CD14-positive monocyte (primary cell): ENCODE results near the gene TCP11. TPM values are rescaled to one million over a fixed set of nuclear protein-coding genes. Genes with fewer than 3 reads are reported as not detected.
A peak's percentile ranks its signal among the peaks of the same experiment; 100 is the strongest.

Experiments
- DNase-seq, 3 donors: peaks; one replicate each; pipeline ENCODE4 v3.0.0-alpha.2; 2011 to 2022
- H2AFZ ChIP-seq: 2 replicates; pipeline ENCODE4 v1.6.0; 2012; ENCODE audit warnings: mild to moderate bottlenecking, low read depth, low read length, inconsistent platforms; ENCODE audit not compliant: insufficient read depth, poor library complexity, severe bottlenecking
- H3K27ac ChIP-seq, 2 donors: 1 replicate in 1 of 2; 2 replicates in 1 of 2; pipeline ENCODE4 v1.5.1; 2012 to 2013; ENCODE audit warnings: low read length in 2 of 2, control low read depth in 1 of 2, inconsistent platforms in 1 of 2, low read depth in 1 of 2, mild to moderate bottlenecking in 1 of 2
- H3K27me3 ChIP-seq, 2 donors: one replicate each; pipeline versions ENCODE4 v1.6.0 to v1.6.1; 2011 to 2013; ENCODE audit warnings: low read length in 2 of 2; ENCODE audit not compliant: control insufficient read depth in 2 of 2, insufficient read depth in 2 of 2
- H3K36me3 ChIP-seq, 2 donors: replicated peaks in 1 of 2; 1 replicate in 1 of 2; 2 replicates in 1 of 2; pipeline versions ENCODE4 v1.5.1 to v1.6.1; 2012 to 2013; ENCODE audit warnings: low read length in 2 of 2, control low read depth in 1 of 2, inconsistent platforms in 1 of 2, mild to moderate bottlenecking in 1 of 2; ENCODE audit not compliant: insufficient read depth in 2 of 2, control insufficient read depth in 1 of 2
- H3K4me1 ChIP-seq, 2 donors: 1 replicate in 1 of 2; 2 replicates in 1 of 2; pipeline versions ENCODE4 v1.5.1 to v1.6.1; 2012 to 2013; ENCODE audit warnings: low read length in 2 of 2, control low read depth in 1 of 2, inconsistent platforms in 1 of 2, mild to moderate bottlenecking in 1 of 2, moderate library complexity in 1 of 2; ENCODE audit not compliant: insufficient read depth in 2 of 2, control insufficient read depth in 1 of 2
- H3K4me2 ChIP-seq: replicated peaks from 2 replicates; pipeline ENCODE3; 2012; ENCODE audit warnings: low read length, moderate library complexity, mild to moderate bottlenecking; ENCODE audit not compliant: poor library complexity, severe bottlenecking; ENCODE audit errors: extremely low read depth
- H3K4me3 ChIP-seq, 3 experiments: fragments of 200-600 bp in 1 of 3; sonication (generic) in 1 of 3; replicated peaks in 1 of 3; 1 replicate in 2 of 3; 2 replicates in 1 of 3; pipeline ENCODE4 v1.5.1; 2011 to 2013; ENCODE audit warnings: low read length in 3 of 3, mild to moderate bottlenecking in 3 of 3, control low read depth in 2 of 3, low read depth in 2 of 3, inconsistent platforms in 1 of 3, moderate library complexity in 1 of 3
- H3K79me2 ChIP-seq: 2 replicates; pipeline ENCODE4 v1.6.0; 2012; ENCODE audit warnings: mild to moderate bottlenecking, control low read depth, inconsistent platforms, low read length, moderate library complexity; ENCODE audit not compliant: insufficient read depth
- H3K9ac ChIP-seq: 2 replicates; pipeline ENCODE4 v1.6.0; 2017; ENCODE audit warnings: low read length, mild to moderate bottlenecking; ENCODE audit not compliant: insufficient read depth, poor library complexity, severe bottlenecking
- H3K9me3 ChIP-seq, 2 donors: replicated peaks in 1 of 2; 1 replicate in 1 of 2; 2 replicates in 1 of 2; pipeline versions ENCODE4 v1.5.1 to v1.6.1; 2012 to 2013; ENCODE audit warnings: low read length in 2 of 2, control low read depth in 1 of 2; ENCODE audit not compliant: control insufficient read depth in 1 of 2, insufficient read depth in 1 of 2
- H4K20me1 ChIP-seq: 2 replicates; pipeline ENCODE4 v1.6.0; 2012; ENCODE audit warnings: mild to moderate bottlenecking, low read length, control low read depth, moderate library complexity; ENCODE audit not compliant: insufficient read depth
- H3K27ac Mint-ChIP-seq, 7 donors: one replicate each; pipeline ENCODE4 v1.8.0; 2020; ENCODE audit warnings: mild to moderate bottlenecking in 7 of 7, mixed read lengths in 7 of 7, moderate library complexity in 6 of 7, inconsistent platforms in 2 of 7
- H3K27me3 Mint-ChIP-seq, 3 donors: one replicate each; pipeline ENCODE4 v1.8.0; 2021 to 2022; ENCODE audit warnings: low read depth in 3 of 3, mild to moderate bottlenecking in 3 of 3, mixed read lengths in 3 of 3, moderate library complexity in 3 of 3, inconsistent platforms in 1 of 3
- H3K36me3 Mint-ChIP-seq, 2 donors: one replicate each; pipeline ENCODE4 v1.8.0; 2020; ENCODE audit warnings: mixed read lengths in 2 of 2, inconsistent platforms in 1 of 2, mild to moderate bottlenecking in 1 of 2
- H3K4me1 Mint-ChIP-seq: one replicate; pipeline ENCODE4 v1.8.0; 2020; ENCODE audit warnings: mild to moderate bottlenecking, mixed read lengths
- H3K4me3 Mint-ChIP-seq, 2 donors: one replicate each; pipeline ENCODE4 v1.8.0; 2020; ENCODE audit warnings: mild to moderate bottlenecking in 2 of 2, mixed read lengths in 2 of 2, moderate library complexity in 1 of 2
- H3K9me3 Mint-ChIP-seq, 7 donors: one replicate each; pipeline ENCODE4 v1.8.0; 2020 to 2022; ENCODE audit warnings: mixed read lengths in 7 of 7, mild to moderate bottlenecking in 6 of 7, moderate library complexity in 6 of 7, inconsistent platforms in 2 of 7
- CTCF ChIP-seq: fragments of 200-600 bp; IDR thresholded peaks from one replicate; pipeline ENCODE4 v1.8.0; 2022; ENCODE audit warnings: antibody characterized with exemption, mild to moderate bottlenecking
- WGBS: methylation state at CpG from one replicate; pipeline ENCODE4 v1.1.5; 2013; ENCODE audit warnings: missing lambda C conversion rate; ENCODE audit not compliant: insufficient coverage; 5-methylcytosine and 5-hydroxymethylcytosine counted together
- intact Hi-C, 2 donors: fragments of 100-400 bp; cut with micrococcal nuclease; formaldehyde crosslinking; loops; one replicate each; pipeline versions ENCODE4 v1.15.0 to v1.15.1; 2023
- polyA plus RNA-seq, 3 donors: library from polyadenylated mRNA; depleted of rRNA in 1 of 3; unstranded in 2 of 3; stranded (reverse) in 1 of 3; fragments of 300-500 nt in 2 of 3; fragments of >200 nt in 1 of 3; fragmentation: Illumina TruSeq in 2 of 3; gene quantifications; 1 replicate in 2 of 3; 2 replicates in 1 of 3; pipeline ENCODE4 v1.2.3, GENCODE V29; 2012 to 2021

The TCP11 gene
- polyA plus RNA-seq, 3 donors: not detected

- Mint-ChIP-seq H3K27me3 (peaks cover 0 to 1% (median 0%) of the 10 kb centered on the region in 3 donors), H3K4me3 (no peak overlapping the region), H3K36me3 (peaks cover 58 to 63% of the 10 kb centered on the region in 2 donors), H3K4me1 (no peaks in the 10 kb centered on the region), H3K27ac (peak overlapping the region in 1 of 7 donors; percentile 14), H3K9me3 (peaks cover 0 to 1% (median 0%) of the 10 kb centered on the region in 7 donors)
- H3K27ac ChIP-seq: no peak overlapping the region
- no peak for DNase-seq
- no peaks in the 10 kb centered on the region for H4K20me1 ChIP-seq
- H3K4me2 ChIP-seq: no peak overlapping the region
- H3K36me3 ChIP-seq: peaks cover 60 to 70% of the 10 kb centered on the region in 2 donors
- H2AFZ ChIP-seq: no peak overlapping the region
- no peaks in the 10 kb centered on the region for H3K27me3 ChIP-seq
- no peaks in the 10 kb centered on the region for H3K79me2 ChIP-seq
- WGBS: 49% methylated on average over 13 of the region's 15 CpGs
- no peak overlapping the region for H3K4me3 ChIP-seq
- TF ChIP-seq CTCF: no peak
- H3K9me3 ChIP-seq: no peaks in the 10 kb centered on the region
- intact Hi-C loops: no loop called here
- H3K9ac ChIP-seq: no peak overlapping the region
- H3K4me1 ChIP-seq: no peaks in the 10 kb centered on the region
These were observed 51.1 kb downstream of the TCP11 start for GRCh38 chr6:35089935-35090505.

DNA sequence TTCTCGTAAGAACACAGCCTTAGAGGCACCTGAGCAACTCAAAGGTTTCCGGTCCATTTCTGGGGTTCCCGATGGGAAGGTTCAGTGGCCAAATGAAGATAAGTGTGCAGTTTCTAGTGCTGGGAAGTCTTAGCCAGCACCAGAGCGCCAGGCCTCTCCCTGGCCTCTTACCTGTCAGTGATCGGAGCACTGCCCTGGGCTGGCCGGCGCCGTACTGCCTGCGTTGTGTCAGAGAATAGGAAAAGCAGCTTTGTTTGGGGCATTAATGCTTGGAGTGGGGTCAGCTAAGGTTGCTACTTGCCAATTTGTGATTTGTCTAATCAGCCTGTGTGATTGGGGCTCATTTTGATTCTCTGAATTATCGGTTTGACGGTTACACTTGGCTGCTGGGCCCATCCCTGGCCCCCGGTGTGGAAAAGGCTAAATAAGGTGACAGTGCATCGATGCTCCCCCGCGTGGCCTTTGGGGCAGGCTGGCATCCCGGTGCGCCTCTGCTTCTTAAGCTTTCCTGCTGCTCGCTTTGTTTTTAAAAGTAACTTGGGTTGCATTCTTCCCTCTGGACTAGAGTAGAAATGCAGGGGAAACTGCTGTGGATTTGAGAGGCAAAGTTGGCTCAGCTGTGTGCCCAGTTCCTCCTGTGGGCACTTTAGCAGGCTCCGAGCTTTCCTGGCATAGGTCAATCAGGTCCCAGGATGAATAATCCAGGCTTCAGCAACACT is 51.8 kb downstream of the TCP11 start:
- Histone ChIP-seq H3K27me3 (no peaks in the 10 kb centered on the region), H3K27ac (no peak overlapping the region), H3K9ac (no peak overlapping the region), H3K36me3 (peaks cover 66 to 77% of the 10 kb centered on the region in 2 donors), H3K4me3 (no peak overlapping the region), H3K9me3 (no peaks in the 10 kb centered on the region), H3K4me2 (no peak overlapping the region), H3K79me2 (no peaks in the 10 kb centered on the region), H2AFZ (no peak overlapping the region), H4K20me1 (no peaks in the 10 kb centered on the region), H3K4me1 (no peaks in the 10 kb centered on the region)
- 91% methylated on average over 16 of the region's 19 CpGs for WGBS
- Mint-ChIP-seq H3K4me1 (no peaks in the 10 kb centered on the region), H3K27me3 (peaks cover 0 to 1% (median 0%) of the 10 kb centered on the region in 3 donors), H3K27ac (no peak overlapping the region), H3K36me3 (peaks cover 64 to 69% of the 10 kb centered on the region in 2 donors), H3K4me3 (no peak overlapping the region), H3K9me3 (peaks cover 0 to 1% (median 0%) of the 10 kb centered on the region in 7 donors)
- intact Hi-C loops: no loop called here
- no peak for TF ChIP-seq CTCF
- no peak for DNase-seq
